ENCODE data around the gene GLB1L. TPM values are rescaled to one million over a fixed set of nuclear protein-coding genes. Genes with fewer than 3 reads are reported as not detected.

GLB1L gene
- polyA plus RNA-seq, 1 of the 3 experiments (the other 2 are of a cell fraction), result 11.7 TPM

DNA sequence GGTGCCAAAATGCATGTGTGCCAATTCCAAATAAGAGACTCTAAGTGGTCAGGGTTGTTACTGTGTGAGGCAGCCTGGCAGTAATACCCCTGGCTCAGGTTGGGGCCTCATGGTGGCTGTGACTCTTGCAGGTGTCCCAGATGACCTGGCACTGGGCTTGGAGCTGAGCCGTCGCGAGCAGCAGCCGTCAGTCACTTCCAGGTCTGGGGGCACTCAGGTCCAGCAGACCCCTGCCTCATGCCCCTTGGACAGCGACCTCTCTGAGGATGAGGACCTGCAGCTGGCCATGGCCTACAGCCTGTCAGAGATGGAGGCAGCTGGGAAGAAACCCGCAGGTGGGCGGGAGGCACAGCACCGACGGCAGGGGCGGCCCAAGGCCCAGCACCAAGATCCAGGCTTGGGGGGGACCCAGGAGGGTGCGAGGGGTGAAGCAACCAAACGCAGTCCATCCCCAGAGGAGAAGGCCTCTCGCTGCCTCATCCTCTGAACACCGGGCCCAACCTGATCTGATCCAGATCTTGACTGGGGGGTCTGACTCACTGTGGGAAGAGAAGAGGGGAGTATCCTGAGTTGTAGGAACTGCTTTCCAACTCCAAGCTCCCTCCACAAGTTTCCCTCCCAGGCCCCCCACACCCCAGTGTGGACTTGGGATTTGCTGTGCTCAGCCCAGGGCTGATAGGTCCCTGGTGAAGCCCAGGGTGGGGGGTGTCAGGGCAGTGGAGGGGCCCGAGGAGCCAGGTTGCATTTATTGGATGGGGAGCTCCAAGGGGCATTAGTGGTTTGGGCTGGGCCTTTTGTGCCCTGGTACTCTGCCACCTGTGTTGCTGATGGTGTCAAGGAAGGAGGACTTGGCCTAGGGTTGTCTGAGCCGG, 39.5 kb upstream of the GLB1L start:
- DNase-seq, result no peak
- no peaks in the 10 kb centered on the region for H3K9me2 ChIP-seq
- CTCF ChIA-PET, result interaction anchor here (0.8 to 15.4 kb wide), 5 partner anchors 7 to 125 kb away, joined by 3 to 312 read pairs (median 6); partner anchors contain the start of gene NHEJ1

More for the DNA sequence above, 39.5 kb upstream of the GLB1L start:
- TF ChIP-seq, protein P1, sequence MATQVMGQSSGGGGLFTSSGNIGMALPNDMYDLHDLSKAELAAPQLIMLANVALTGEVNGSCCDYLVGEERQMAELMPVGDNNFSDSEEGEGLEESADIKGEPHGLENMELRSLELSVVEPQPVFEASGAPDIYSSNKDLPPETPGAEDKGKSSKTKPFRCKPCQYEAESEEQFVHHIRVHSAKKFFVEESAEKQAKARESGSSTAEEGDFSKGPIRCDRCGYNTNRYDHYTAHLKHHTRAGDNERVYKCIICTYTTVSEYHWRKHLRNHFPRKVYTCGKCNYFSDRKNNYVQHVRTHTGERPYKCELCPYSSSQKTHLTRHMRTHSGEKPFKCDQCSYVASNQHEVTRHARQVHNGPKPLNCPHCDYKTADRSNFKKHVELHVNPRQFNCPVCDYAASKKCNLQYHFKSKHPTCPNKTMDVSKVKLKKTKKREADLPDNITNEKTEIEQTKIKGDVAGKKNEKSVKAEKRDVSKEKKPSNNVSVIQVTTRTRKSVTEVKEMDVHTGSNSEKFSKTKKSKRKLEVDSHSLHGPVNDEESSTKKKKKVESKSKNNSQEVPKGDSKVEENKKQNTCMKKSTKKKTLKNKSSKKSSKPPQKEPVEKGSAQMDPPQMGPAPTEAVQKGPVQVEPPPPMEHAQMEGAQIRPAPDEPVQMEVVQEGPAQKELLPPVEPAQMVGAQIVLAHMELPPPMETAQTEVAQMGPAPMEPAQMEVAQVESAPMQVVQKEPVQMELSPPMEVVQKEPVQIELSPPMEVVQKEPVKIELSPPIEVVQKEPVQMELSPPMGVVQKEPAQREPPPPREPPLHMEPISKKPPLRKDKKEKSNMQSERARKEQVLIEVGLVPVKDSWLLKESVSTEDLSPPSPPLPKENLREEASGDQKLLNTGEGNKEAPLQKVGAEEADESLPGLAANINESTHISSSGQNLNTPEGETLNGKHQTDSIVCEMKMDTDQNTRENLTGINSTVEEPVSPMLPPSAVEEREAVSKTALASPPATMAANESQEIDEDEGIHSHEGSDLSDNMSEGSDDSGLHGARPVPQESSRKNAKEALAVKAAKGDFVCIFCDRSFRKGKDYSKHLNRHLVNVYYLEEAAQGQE (IDR thresholded peaks at IDR 0.05; ENCODE audit: low read depth, low read length), result no peak
- no peak for TF ChIP-seq GATA2 (CRISPR knock-in tag; IDR thresholded peaks at IDR 0.05)
- TF ChIP-seq, protein P2, sequence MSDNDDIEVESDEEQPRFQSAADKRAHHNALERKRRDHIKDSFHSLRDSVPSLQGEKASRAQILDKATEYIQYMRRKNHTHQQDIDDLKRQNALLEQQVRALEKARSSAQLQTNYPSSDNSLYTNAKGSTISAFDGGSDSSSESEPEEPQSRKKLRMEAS (IDR thresholded peaks at IDR 0.05; ENCODE audit: low read depth), result no peak
- TF ChIP-seq, protein P3, sequence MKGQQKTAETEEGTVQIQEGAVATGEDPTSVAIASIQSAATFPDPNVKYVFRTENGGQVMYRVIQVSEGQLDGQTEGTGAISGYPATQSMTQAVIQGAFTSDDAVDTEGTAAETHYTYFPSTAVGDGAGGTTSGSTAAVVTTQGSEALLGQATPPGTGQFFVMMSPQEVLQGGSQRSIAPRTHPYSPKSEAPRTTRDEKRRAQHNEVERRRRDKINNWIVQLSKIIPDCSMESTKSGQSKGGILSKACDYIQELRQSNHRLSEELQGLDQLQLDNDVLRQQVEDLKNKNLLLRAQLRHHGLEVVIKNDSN (IDR thresholded peaks at IDR 0.05; ENCODE audit: borderline replicate concordance, low read depth), result no peak
- TF ChIP-seq GABPA (IDR thresholded peaks at IDR 0.05; ENCODE audit: low read depth), result no peak
- TF ChIP-seq ELF1 (IDR thresholded peaks at IDR 0.05), result no peak
- no peak for TF ChIP-seq RFX5 (IDR thresholded peaks at IDR 0.05; ENCODE audit: low read length)
- no peak for TF ChIP-seq EP300 (IDR thresholded peaks at IDR 0.05; ENCODE audit: borderline replicate concordance in 1 of 2, low read depth in 1 of 2, low read length in 1 of 2)
- no peak for TF ChIP-seq NFIC (IDR thresholded peaks at IDR 0.05; ENCODE audit: borderline replicate concordance)
- TF ChIP-seq TAF1 (IDR thresholded peaks at IDR 0.05; ENCODE audit: borderline replicate concordance, low read depth, low read length), result no peak
- TF ChIP-seq RXRA (IDR thresholded peaks at IDR 0.05; ENCODE audit: borderline replicate concordance, low read depth), result no peak
- no peak for TF ChIP-seq SMC3 (IDR thresholded peaks at IDR 0.05; ENCODE audit: low read depth, low read length)
- H3K27me3 ChIP-seq (ENCODE audit: insufficient read depth), result no peaks in the 10 kb centered on the region
- POLR2A ChIA-PET, result interaction anchor here (1.0 kb wide), 1 partner anchor 33 kb away, joined by 3 read pairs; no protein-coding TSS in a partner anchor
- 90% methylated on average over 6 of the region's 16 CpGs for whole genome bisulfite sequencing (ENCODE audit: low lambda C conversion rate)
- H3K27ac ChIP-seq (ENCODE audit: low read depth in 2 of 2, low read length in 1 of 2), result no peak overlapping the region
- no peak overlapping the region for H3K4me2 ChIP-seq
- H3K4me3 ChIP-seq (ENCODE audit: low read depth in 2 of 2, low read length in 1 of 2), result no peak overlapping the region
- no peaks in the 10 kb centered on the region for H4K20me1 ChIP-seq (ENCODE audit: insufficient read depth)
- peaks cover 14 to 37% of the 10 kb centered on the region in 2 experiments for H3K36me3 ChIP-seq (replicated peaks in 1 of 2; ENCODE audit: control insufficient read depth in 1 of 2, insufficient read depth in 2 of 2, low read length in 1 of 2)
- peaks cover 11 to 14% of the 10 kb centered on the region in 2 experiments; a peak in 1 of 4 replicates for H3K4me1 ChIP-seq (ENCODE audit: control insufficient read depth in 1 of 2, insufficient read depth in 2 of 2, low read depth in 1 of 2, low read length in 1 of 2)
- H3K9me3 ChIP-seq, result no peaks in the 10 kb centered on the region
- H2AFZ ChIP-seq (ENCODE audit: low read depth), result no peak overlapping the region
- peaks cover 7% of the 10 kb centered on the region for H3F3A ChIP-seq (replicated peaks; ENCODE audit: insufficient read depth)
- H3K79me2 ChIP-seq (ENCODE audit: insufficient read depth), result peaks cover 7% of the 10 kb centered on the region; the same call in 1 of the 2 replicates
- H3K9ac ChIP-seq, result no peak overlapping the region
